Measurements from ENCODE around the gene FAM3A.
A peak's percentile ranks its signal among the peaks of the same experiment; 100 is the strongest.

The FAM3A gene

DNA sequence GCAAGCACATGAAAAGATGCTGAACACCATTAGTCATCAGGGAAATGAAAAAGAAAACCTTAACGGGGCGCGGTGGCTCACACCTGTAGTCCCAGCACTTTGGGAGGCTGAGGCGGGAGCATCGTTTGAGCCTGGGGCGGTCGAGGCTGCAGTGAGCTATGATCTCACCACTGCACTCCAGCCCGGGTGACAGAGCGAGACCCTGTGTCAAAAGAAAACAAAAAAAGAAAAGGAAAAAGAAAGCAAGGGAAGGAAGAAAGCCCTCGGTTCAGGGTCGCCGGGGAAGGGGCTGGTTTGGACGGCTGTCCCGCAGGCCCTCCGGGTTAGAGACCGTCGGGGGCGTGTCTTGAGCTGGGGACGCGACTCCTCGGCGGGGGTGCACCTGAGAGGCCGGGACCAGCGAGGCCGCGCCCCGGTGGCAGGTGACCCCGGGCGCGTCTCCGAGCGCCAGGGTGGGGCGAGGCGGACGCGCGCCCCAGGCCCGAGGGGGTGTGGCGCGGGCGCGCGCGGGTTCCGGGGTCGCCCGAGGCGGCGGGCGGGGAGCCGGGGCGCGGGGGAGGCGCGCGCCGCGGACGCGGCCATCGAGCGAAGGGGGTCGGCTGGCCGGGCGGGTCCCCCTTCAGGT is 58.4 kb downstream of the FAM3A start (continued):
- no peak for TF ChIP-seq ZNF16 (tag by site-specific recombination; IDR thresholded peaks at IDR 0.05; ENCODE audit: low read depth)
- TF ChIP-seq ZNF114 (tag by site-specific recombination; IDR thresholded peaks at IDR 0.05), result no peak
- peak; percentile 51; the same call in 1 of the 2 replicates for TF ChIP-seq KLF10 (tag by site-specific recombination; IDR thresholded peaks at IDR 0.05)
- TF ChIP-seq ZNF174 (tag by site-specific recombination; IDR thresholded peaks at IDR 0.05), result no peak
- TF ChIP-seq HOXD13 (CRISPR knock-in tag; IDR thresholded peaks at IDR 0.05; ENCODE audit: borderline replicate concordance), result no peak
- TF ChIP-seq ZBTB17 (tag by site-specific recombination; IDR thresholded peaks at IDR 0.05), result peak; percentile 40
- peak; percentile 65 for TF ChIP-seq ZNF335 (tag by site-specific recombination; conservative IDR thresholded peaks at IDR 0.05)
- TF ChIP-seq ZNF585B (tag by site-specific recombination; IDR thresholded peaks at IDR 0.05), result peak; percentile 46
- TF ChIP-seq ZNF324 (tag by site-specific recombination; IDR thresholded peaks at IDR 0.05), result 0 out of 2 replicates have a peak, but pooled peaks have one; percentile 23
- TF ChIP-seq, protein P1, sequence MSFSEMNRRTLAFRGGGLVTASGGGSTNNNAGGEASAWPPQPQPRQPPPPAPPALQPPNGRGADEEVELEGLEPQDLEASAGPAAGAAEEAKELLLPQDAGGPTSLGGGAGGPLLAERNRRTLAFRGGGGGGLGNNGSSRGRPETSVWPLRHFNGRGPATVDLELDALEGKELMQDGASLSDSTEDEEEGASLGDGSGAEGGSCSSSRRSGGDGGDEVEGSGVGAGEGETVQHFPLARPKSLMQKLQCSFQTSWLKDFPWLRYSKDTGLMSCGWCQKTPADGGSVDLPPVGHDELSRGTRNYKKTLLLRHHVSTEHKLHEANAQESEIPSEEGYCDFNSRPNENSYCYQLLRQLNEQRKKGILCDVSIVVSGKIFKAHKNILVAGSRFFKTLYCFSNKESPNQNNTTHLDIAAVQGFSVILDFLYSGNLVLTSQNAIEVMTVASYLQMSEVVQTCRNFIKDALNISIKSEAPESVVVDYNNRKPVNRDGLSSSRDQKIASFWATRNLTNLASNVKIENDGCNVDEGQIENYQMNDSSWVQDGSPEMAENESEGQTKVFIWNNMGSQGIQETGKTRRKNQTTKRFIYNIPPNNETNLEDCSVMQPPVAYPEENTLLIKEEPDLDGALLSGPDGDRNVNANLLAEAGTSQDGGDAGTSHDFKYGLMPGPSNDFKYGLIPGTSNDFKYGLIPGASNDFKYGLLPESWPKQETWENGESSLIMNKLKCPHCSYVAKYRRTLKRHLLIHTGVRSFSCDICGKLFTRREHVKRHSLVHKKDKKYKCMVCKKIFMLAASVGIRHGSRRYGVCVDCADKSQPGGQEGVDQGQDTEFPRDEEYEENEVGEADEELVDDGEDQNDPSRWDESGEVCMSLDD (tag by site-specific recombination; IDR thresholded peaks at IDR 0.05), result peak; percentile 63; the same call in 1 of the 2 replicates
- TF ChIP-seq ZBTB20 (tag by site-specific recombination; IDR thresholded peaks at IDR 0.05), result peak; percentile 17; the same call in 1 of the 2 replicates
- peak; percentile 76 for TF ChIP-seq ZNF366 (tag by site-specific recombination; conservative IDR thresholded peaks at IDR 0.05)
- TF ChIP-seq KLF8 (tag by site-specific recombination; IDR thresholded peaks at IDR 0.05), result peak; percentile 71
- TF ChIP-seq ZNF777 (tag by site-specific recombination; IDR thresholded peaks at IDR 0.05; ENCODE audit: borderline replicate concordance), result peak; percentile 37; the same call in 1 of the 2 replicates
- 0 out of 2 replicates have a peak, but pooled peaks have one; percentile 22 for TF ChIP-seq ZFP69B (tag by site-specific recombination; IDR thresholded peaks at IDR 0.05)
- no peak for TF ChIP-seq ZNF223 (tag by site-specific recombination; IDR thresholded peaks at IDR 0.05)
- TF ChIP-seq ZNF610 (tag by site-specific recombination; IDR thresholded peaks at IDR 0.05; ENCODE audit: borderline replicate concordance), result no peak
- TF ChIP-seq, protein P2, sequence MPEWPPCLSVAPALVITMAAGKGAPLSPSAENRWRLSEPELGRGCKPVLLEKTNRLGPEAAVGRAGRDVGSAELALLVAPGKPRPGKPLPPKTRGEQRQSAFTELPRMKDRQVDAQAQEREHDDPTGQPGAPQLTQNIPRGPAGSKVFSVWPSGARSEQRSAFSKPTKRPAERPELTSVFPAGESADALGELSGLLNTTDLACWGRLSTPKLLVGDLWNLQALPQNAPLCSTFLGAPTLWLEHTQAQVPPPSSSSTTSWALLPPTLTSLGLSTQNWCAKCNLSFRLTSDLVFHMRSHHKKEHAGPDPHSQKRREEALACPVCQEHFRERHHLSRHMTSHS (tag by site-specific recombination; IDR thresholded peaks at IDR 0.05), result no peak
- TF ChIP-seq ZNF221 (tag by site-specific recombination; IDR thresholded peaks at IDR 0.05; ENCODE audit: borderline replicate concordance), result no peak
- 0 out of 2 replicates have a peak, but pooled peaks have one; percentile 65 for TF ChIP-seq ZEB2 (tag by site-specific recombination; IDR thresholded peaks at IDR 0.05)
- no peak for TF ChIP-seq ZNF341 (tag by site-specific recombination; IDR thresholded peaks at IDR 0.05; ENCODE audit: low read depth)
- TF ChIP-seq, protein P3, sequence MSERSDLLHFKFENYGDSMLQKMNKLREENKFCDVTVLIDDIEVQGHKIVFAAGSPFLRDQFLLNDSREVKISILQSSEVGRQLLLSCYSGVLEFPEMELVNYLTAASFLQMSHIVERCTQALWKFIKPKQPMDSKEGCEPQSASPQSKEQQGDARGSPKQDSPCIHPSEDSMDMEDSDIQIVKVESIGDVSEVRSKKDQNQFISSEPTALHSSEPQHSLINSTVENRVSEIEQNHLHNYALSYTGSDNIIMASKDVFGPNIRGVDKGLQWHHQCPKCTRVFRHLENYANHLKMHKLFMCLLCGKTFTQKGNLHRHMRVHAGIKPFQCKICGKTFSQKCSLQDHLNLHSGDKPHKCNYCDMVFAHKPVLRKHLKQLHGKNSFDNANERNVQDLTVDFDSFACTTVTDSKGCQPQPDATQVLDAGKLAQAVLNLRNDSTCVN (tag by site-specific recombination; optimal IDR thresholded peaks at IDR 0.05), result peak; percentile 66
- peak; percentile 95 for TF ChIP-seq PRDM1 (tag by site-specific recombination; IDR thresholded peaks at IDR 0.05)
- peak; percentile 52; the same call in 1 of the 2 replicates for TF ChIP-seq KLF9 (tag by site-specific recombination; IDR thresholded peaks at IDR 0.05; ENCODE audit: low read depth)
- no peak for TF ChIP-seq ZNF510 (tag by site-specific recombination; IDR thresholded peaks at IDR 0.05; ENCODE audit: insufficient replicate concordance)
- TF ChIP-seq, protein P4, sequence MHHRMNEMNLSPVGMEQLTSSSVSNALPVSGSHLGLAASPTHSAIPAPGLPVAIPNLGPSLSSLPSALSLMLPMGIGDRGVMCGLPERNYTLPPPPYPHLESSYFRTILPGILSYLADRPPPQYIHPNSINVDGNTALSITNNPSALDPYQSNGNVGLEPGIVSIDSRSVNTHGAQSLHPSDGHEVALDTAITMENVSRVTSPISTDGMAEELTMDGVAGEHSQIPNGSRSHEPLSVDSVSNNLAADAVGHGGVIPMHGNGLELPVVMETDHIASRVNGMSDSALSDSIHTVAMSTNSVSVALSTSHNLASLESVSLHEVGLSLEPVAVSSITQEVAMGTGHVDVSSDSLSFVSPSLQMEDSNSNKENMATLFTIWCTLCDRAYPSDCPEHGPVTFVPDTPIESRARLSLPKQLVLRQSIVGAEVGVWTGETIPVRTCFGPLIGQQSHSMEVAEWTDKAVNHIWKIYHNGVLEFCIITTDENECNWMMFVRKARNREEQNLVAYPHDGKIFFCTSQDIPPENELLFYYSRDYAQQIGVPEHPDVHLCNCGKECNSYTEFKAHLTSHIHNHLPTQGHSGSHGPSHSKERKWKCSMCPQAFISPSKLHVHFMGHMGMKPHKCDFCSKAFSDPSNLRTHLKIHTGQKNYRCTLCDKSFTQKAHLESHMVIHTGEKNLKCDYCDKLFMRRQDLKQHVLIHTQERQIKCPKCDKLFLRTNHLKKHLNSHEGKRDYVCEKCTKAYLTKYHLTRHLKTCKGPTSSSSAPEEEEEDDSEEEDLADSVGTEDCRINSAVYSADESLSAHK (tag by site-specific recombination; IDR thresholded peaks at IDR 0.05), result no peak
- TF ChIP-seq ZNF175 (tag by site-specific recombination; IDR thresholded peaks at IDR 0.05), result no peak
- 0 out of 2 replicates have a peak, but pooled peaks have one; percentile 44 for TF ChIP-seq BCL11A (tag by site-specific recombination; IDR thresholded peaks at IDR 0.05; ENCODE audit: low read depth)

Data from HEK293 (cell line).